HCT116 (cell line): ENCODE measurements around the gene CCDC61. TPM values are rescaled to one million over a fixed set of nuclear protein-coding genes. Genes with fewer than 3 reads are reported as not detected.

Experiments used
- ATAC-seq: fragments of 200-7000 bp; cut with Tn5 transposase; 2 replicates; pipeline ENCODE4 v1.9.1; 2020; ENCODE audit warnings: mild to moderate bottlenecking, moderate library complexity
- BruUV-seq: library from RNA; stranded (reverse); fragments of 400-500 nt; replicated peaks from 2 replicates; lab custom pipeline; 2021; lab: Mats Ljungman, UMichigan
- CTCF ChIA-PET: fragments of 300-600 bp; sonication (Branson Sonifier 250); formaldehyde crosslinking; loops from one replicate; lab custom pipeline; 2021; ENCODE audit warnings: antibody characterized with exemption; lab: Charles Lee
- POLR2A ChIA-PET: fragments of 300-600, 350-600 bp; sonication (Branson Sonifier 250); formaldehyde crosslinking; loops from one replicate; lab custom pipeline; 2021; ENCODE audit warnings: antibody characterized with exemption; lab: Charles Lee
- RAD21 ChIA-PET, 2 experiments: fragments of 300-600 bp; sonication (Branson Sonifier 250); formaldehyde crosslinking; loops; one replicate each; lab custom pipeline; 2023; ENCODE audit warnings: low total read pairs in 2 of 2; ENCODE audit not compliant: uncharacterized antibody in 2 of 2, unreplicated experiment in 2 of 2, low non-redundant PET in 1 of 2; lab: Charles Lee
- DNase-seq: peaks from one replicate; pipeline ENCODE4 v3.0.0-alpha.2; 2010; ENCODE audit warnings: low read depth, low spot score
- H2AFZ ChIP-seq: fragments of 200-600 bp; shearing (Covaris generic), sonication (generic); 2 replicates; pipeline ENCODE4 v1.6.1; 2017; ENCODE audit warnings: low read depth, mixed run types, mixed read lengths, antibody characterized with exemption, low read length; ENCODE audit not compliant: poor library complexity, severe bottlenecking
- H3K27ac ChIP-seq: 2 replicates; pipeline ENCODE4 v1.5.1; 2012; ENCODE audit warnings: low read depth, low read length
- H3K27me3 ChIP-seq: fragments of 200-600 bp; sonication (generic); 2 replicates; pipeline ENCODE4 v1.6.1; 2016; ENCODE audit warnings: mixed run types, low read length, mixed read lengths; ENCODE audit not compliant: insufficient read depth
- H3K36me3 ChIP-seq, 2 experiments: fragments of 200-500 bp in 1 of 2; fragments of 200-600 bp in 1 of 2; sonication (Bioruptor generic) in 1 of 2; sonication (generic) in 1 of 2; 2 replicates each; pipeline versions ENCODE4 v1.5.1 to v1.6.1; 2014 to 2016; ENCODE audit warnings: low read length in 2 of 2, inconsistent platforms in 1 of 2, mixed read lengths in 1 of 2, mixed run types in 1 of 2; ENCODE audit not compliant: insufficient read depth in 2 of 2, control insufficient read depth in 1 of 2
- H3K4me1 ChIP-seq, 2 experiments: fragments of 200-600 bp in 1 of 2; sonication (generic) in 1 of 2; 2 replicates each; pipeline versions ENCODE4 v1.5.1 to v1.6.1; 2012 to 2017; ENCODE audit warnings: low read length in 2 of 2, inconsistent platforms in 1 of 2, mild to moderate bottlenecking in 1 of 2, mixed read lengths in 1 of 2, mixed run types in 1 of 2, moderate library complexity in 1 of 2; ENCODE audit not compliant: insufficient read depth in 2 of 2, control insufficient read depth in 1 of 2
- H3K4me2 ChIP-seq: fragments of 200-600 bp; sonication (generic); 2 replicates; pipeline ENCODE4 v1.6.1; 2017; ENCODE audit warnings: mixed run types, low read length, mixed read lengths
- H3K4me3 ChIP-seq, 2 experiments: fragments of 200-600 bp in 1 of 2; sonication (generic) in 1 of 2; replicated peaks in 1 of 2; 2 replicates each; pipeline ENCODE4 v1.5.1; 2011 to 2016; ENCODE audit warnings: low read length in 2 of 2, control low read depth in 1 of 2, low read depth in 1 of 2, mild to moderate bottlenecking in 1 of 2, mixed read lengths in 1 of 2, mixed run types in 1 of 2
- H3K79me2 ChIP-seq: fragments of 200-600 bp; sonication (generic); 2 replicates; pipeline ENCODE4 v1.6.1; 2017; ENCODE audit warnings: mild to moderate bottlenecking, mixed run types, low read length, moderate library complexity, mixed read lengths; ENCODE audit not compliant: insufficient read depth
- H3K9ac ChIP-seq: fragments of 200-600 bp; sonication (generic); 2 replicates; pipeline ENCODE4 v1.6.1; 2016; ENCODE audit warnings: low read length, mixed read lengths
- H3K9me2 ChIP-seq: fragments of 200-600 bp; sonication (generic), shearing (Covaris generic); 2 replicates; pipeline ENCODE4 v1.6.1; 2017; ENCODE audit warnings: mixed run types, mild to moderate bottlenecking, moderate library complexity; ENCODE audit not compliant: insufficient read depth
- H3K9me3 ChIP-seq, 2 experiments: fragments of 200-500 bp in 1 of 2; fragments of 200-600 bp in 1 of 2; sonication (Bioruptor generic) in 1 of 2; sonication (generic) in 1 of 2; 2 replicates each; pipeline ENCODE4 v1.6.1; 2014 to 2017; ENCODE audit warnings: low read length in 2 of 2, mixed read lengths in 2 of 2, inconsistent platforms in 1 of 2, low read depth in 1 of 2, mild to moderate bottlenecking in 1 of 2, mixed run types in 1 of 2, moderate library complexity in 1 of 2; ENCODE audit not compliant: control insufficient read depth in 1 of 2, insufficient read depth in 1 of 2
- H4K20me1 ChIP-seq: fragments of 200-600 bp; sonication (generic), shearing (Covaris generic); 2 replicates; pipeline ENCODE4 v1.6.1; 2017; ENCODE audit warnings: mixed run types, mild to moderate bottlenecking, moderate library complexity; ENCODE audit not compliant: insufficient read depth
- CBX3 ChIP-seq: IDR thresholded peaks from 2 replicates; pipeline ENCODE4 v1.6.1; 2012; ENCODE audit warnings: low read depth
- ELF1 ChIP-seq: IDR thresholded peaks from 2 replicates; pipeline ENCODE4 v1.6.1; 2012; ENCODE audit warnings: low read depth, borderline replicate concordance
- EZH2phosphoT487 ChIP-seq: fragments of 200-600 bp; IDR thresholded peaks from 2 replicates; pipeline ENCODE4 v1.6.1; 2018; ENCODE audit warnings: antibody characterized with exemption, borderline replicate concordance
- YY1 ChIP-seq: IDR thresholded peaks from 2 replicates; pipeline ENCODE4 v1.6.1; 2011; ENCODE audit warnings: low read length, low read depth, moderate library complexity, mild to moderate bottlenecking; ENCODE audit not compliant: insufficient replicate concordance; ENCODE audit errors: extremely low read depth
- intact Hi-C: fragments of 100-400 bp; cut with micrococcal nuclease; formaldehyde crosslinking; loops from 2 replicates; pipeline ENCODE4 v1.10.0; 2022
- total RNA-seq: library from RNA; stranded (reverse); gene quantifications from one replicate; pipeline ENCODE4 v1.2.1, GENCODE V29; 2021; ENCODE audit not compliant: unreplicated experiment
- TF ChIP-seq, protein P1 (sequence below), 3 experiments: fragments of 200-600 bp in 1 of 3; sonication (generic) in 1 of 3; IDR thresholded peaks in 2 of 3; conservative IDR thresholded peaks in 1 of 3; 2 replicates each; pipeline ENCODE4 v1.5.1; 2012 to 2017; ENCODE audit warnings: low read depth in 2 of 3, low read length in 2 of 3, antibody characterized with exemption in 1 of 3, borderline replicate concordance in 1 of 3, control low read depth in 1 of 3, mild to moderate bottlenecking in 1 of 3, mixed read lengths in 1 of 3, mixed run types in 1 of 3, moderate library complexity in 1 of 3; ENCODE audit not compliant: insufficient read depth in 1 of 3

The CCDC61 gene
- total RNA-seq, 1 experiment from 2014 or later: 12.2 TPM

DNA sequence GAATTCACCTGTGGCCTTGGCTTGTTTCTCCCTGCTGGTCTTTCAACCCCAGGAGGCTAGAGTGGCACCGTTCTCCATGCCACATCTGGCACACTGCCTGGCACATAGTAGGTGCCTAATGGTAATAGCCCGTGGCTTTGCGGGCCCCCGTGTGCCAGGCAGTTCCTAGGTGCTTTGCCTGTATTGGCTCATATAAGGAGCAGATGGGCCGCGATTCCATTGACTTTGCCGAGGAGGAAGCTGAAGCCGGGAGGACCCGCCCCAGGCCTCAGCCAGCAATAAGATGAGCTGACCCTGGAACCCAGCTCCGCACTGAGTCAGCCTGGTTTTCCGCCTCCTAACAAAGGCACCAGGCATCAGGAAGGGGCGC, 26.8 kb downstream of the CCDC61 start:
- Histone ChIP-seq H3K4me3 (no peak overlapping the region), H3K79me2 (no peaks in the 10 kb centered on the region), H3K4me1 (peaks cover 0 to 9% of the 10 kb centered on the region in 2 experiments; a peak in 2 of 4 replicates), H3K9me3 (no peaks in the 10 kb centered on the region), H3K36me3 (0 out of 4 replicates have a peak, but pooled peaks cover 0 to 4% of the 10 kb centered on the region in 2 experiments), H3K9ac (no peak overlapping the region), H4K20me1 (no peaks in the 10 kb centered on the region), H3K27me3 (no peaks in the 10 kb centered on the region), H3K4me2 (no peak overlapping the region), H3K9me2 (no peaks in the 10 kb centered on the region), H3K27ac (no peak overlapping the region), H2AFZ (no peak overlapping the region)
- intact Hi-C loops: no loop called here
- ATAC-seq (no peak), DNase-seq (no peak)
- CTCF ChIA-PET: interaction anchor here (0.9 kb wide), 1 partner anchor 55 kb away, joined by 4 read pairs; no protein-coding TSS in a partner anchor
- POLR2A ChIA-PET: no interaction called here
- TF ChIP-seq YY1 (no peak), ELF1 (no peak), EZH2phosphoT487 (no peak), CBX3 (no peak)
- TF ChIP-seq, protein P1, sequence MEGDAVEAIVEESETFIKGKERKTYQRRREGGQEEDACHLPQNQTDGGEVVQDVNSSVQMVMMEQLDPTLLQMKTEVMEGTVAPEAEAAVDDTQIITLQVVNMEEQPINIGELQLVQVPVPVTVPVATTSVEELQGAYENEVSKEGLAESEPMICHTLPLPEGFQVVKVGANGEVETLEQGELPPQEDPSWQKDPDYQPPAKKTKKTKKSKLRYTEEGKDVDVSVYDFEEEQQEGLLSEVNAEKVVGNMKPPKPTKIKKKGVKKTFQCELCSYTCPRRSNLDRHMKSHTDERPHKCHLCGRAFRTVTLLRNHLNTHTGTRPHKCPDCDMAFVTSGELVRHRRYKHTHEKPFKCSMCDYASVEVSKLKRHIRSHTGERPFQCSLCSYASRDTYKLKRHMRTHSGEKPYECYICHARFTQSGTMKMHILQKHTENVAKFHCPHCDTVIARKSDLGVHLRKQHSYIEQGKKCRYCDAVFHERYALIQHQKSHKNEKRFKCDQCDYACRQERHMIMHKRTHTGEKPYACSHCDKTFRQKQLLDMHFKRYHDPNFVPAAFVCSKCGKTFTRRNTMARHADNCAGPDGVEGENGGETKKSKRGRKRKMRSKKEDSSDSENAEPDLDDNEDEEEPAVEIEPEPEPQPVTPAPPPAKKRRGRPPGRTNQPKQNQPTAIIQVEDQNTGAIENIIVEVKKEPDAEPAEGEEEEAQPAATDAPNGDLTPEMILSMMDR (IDR thresholded peaks at IDR 0.05 in 2 of 3, conservative IDR thresholded peaks at IDR 0.05 in 1 of 3; ENCODE audit: borderline replicate concordance in 1 of 3, insufficient read depth in 1 of 3, low read depth in 2 of 3, low read length in 2 of 3): no peak
- BruUV-seq: no TSS peak
- RAD21 ChIA-PET: no interaction called here
